GM18868 (cell line): Measurements from ENCODE around the gene CENPM.

Source experiments
- ATAC-seq: cut with Tn5 transposase; IDR thresholded peaks from one replicate; pipeline ENCODE4 v1.9.1; 2021; ENCODE audit warnings: mild to moderate bottlenecking, moderate library complexity; ENCODE audit not compliant: unreplicated experiment

Gene CENPM, protein sequence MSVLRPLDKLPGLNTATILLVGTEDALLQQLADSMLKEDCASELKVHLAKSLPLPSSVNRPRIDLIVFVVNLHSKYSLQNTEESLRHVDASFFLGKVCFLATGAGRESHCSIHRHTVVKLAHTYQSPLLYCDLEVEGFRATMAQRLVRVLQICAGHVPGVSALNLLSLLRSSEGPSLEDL

DNA sequence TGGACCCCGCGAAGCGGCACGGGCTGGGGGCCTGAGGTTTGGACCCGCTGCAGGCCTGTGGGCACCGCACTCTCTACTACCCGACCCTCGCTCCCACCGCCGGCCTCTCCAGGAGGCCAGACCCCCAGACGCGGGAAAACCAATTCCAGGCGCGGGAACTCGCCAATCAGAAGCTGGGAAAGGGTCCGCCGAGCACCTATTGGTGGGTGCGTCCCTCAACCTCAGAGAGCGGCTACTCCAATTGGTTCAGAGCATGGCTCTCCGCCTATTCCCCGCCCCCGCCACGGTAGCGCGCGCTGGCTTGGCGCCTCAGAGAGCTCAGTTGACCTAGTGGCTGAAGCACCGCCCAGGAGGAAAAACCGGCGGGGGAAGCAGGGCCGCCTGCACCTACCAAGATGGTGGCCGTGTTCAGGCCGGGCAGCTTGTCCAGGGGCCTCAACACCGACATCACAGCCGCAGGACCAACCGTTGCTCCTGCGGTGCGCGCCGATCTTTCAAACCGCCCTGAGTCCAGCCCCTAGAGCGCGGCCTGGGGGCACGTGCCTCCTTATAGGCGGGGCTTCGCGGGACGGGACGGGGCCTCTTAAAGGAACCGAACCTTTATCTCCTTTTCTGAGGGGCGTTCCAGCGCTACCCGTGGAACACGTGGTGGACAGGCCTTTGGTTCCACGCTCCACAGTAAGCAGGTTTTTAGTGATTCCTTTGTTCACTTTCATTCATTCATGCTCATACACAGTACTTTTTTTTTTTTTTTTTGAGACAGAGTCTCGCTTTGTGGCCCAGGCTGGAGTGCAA lies at the start of gene CENPM:
TSS of gene CENPM (minus strand) at position 524 of the 795 bp plus-strand sequence. CDS start at position 448, 76 bp downstream.
- ATAC-seq, result peak; percentile 74

- ATAC-seq, result no peak
Measured at GRCh38 chr22:41995211-41995610, 48.3 kb upstream of the CENPM start.

GRCh38 chr22:41992496-41992895 lies 45.5 kb upstream of the CENPM start:
- no peak for ATAC-seq

DNA sequence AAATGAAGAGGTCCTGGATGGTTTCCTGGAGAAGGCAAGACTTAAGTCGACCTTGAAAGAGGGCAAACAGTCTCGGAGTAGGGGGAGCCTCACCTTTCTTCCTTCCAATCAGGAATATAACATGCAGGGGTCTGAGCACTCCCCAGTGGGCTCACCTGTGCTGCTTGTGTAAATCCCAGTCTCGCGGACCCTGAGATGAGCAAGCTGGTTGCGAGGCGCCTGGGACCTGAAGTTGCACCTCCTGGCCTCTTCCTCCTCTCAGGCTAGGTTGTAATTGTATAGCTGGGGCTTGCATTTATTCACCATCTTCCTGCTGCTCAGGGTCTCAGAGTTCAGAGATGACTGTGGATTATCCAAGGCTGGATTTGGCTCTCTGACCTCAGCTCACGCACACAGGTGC lies 44.2 kb upstream of the CENPM start:
- ATAC-seq, result no peak

- ATAC-seq, result no peak
Measured at GRCh38 chr22:41989246-41989645, 42.3 kb upstream of the CENPM start.

GRCh38 chr22:41987276-41987675 lies 40.3 kb upstream of the CENPM start:
- no peak for ATAC-seq

DNA sequence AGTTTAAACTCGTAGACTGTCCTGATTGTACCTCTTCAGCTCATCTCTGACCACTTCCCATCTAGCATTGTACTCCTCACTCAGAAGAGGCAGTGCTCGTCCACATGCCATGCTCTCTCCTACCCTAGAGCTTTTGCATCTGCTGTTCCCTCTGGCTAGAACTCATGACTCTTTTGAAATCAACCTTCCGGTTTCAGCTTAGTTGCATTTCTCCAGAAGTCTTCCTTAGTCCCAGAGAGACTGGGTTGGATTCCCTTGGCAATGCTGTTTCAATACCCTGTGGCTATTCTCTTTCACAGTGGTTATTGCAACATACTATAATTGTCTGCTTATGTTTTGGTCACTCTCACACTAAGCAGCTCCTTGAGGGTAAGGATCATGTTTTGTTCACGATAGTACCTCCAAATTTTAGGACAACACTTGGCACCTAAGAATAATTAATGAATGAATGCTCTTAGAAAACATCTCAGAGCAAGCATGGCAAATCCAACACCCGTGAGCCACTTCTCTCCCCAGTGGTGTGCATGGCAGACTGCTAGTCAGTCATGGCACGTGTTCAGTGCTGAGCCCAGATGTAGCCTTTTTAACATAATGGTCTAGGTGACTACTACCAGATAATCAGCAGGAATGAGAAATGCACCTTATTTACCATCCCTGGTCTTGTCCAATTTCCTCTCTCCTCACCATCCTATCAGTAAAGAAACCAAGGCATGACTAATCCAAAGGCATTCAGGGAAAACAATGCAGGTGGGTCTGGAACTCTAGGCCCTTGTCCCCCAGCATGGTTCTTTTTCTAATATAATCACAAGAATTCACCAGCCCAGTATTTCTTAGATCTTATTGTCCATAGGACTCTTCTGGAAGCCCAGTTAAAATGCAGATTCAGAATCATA lies 36.8 kb upstream of the CENPM start:
- ATAC-seq, result no peak

DNA sequence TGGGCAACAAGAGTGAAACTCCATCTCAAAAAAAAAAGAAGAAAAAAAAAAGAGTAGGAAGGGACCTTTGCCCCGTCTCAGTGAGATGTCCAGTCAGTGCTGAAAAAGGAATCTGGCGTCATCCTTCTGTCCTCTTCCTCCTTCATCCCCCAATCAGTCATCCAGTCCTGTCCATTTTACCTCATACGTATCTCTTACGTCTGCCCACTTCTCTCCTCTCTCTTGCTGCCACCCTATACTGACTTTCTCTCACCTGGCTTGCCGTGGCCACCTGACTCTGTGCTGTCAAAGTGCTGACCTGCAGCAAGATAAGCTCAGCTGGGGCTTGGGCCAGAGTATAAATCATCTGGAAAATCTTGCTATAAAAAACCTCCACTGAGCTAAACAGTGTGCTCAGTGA lies 35.9 kb upstream of the CENPM start:
- no peak for ATAC-seq

DNA sequence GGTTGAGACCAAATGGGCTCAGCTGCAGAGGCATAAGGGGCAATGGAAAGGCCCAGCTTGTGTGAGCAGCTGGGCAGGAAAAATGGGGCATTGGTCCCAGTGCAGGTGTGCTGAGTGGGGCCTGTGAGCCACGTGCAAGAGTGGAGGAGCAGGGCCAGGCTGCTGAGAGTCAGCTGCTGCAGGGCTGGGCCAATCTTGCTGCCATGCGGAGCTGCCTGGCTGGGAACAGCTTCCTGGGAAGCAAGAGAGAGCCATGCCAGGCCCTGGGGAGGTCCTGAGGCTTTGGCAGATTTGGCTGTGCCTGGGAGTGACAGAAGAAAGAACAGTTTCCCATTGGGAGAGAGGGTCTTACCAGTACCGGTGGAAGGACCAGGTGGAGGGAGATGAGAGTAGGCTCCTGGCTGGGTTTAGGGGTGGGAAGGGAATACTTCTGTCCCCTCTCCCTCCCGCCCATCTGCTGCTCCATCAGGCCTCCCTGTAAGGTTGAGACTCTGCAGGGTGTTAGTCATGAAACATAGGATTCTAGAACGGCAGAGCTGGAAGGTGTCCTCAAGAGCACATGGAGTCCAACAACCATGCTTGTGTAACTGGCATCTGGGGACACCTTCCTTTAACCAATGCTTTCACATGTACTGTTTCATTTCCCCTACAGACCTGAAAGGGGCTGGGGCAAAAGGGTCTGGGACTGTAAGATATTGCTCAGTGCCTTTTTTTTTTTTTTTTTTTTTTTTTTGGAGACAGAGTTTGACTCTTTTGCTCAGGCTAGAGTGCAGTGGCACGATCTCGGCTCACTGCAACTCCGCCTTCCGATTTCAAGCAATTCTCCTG lies 32.7 kb upstream of the CENPM start:
- no peak for ATAC-seq

DNA sequence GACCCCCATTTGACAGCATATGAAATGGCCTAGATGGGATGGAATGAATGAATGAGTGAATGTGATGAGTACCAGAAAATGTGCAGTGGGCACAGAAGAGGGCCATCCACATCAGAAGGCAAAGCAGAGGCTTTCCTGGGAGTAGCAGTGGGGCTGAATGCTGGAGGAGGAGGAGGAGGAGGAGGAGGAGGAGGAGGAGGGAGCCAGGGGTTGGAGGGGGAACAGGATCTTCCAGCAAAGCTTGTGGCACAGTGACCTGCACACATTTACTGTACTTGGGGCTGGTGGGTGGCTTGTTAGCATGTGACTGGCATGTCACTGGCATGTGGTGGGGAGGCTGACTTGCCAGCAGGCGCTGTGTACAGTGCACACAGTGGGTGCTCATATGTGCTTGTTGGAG lies 31.8 kb upstream of the CENPM start:
- ATAC-seq, result no peak

DNA sequence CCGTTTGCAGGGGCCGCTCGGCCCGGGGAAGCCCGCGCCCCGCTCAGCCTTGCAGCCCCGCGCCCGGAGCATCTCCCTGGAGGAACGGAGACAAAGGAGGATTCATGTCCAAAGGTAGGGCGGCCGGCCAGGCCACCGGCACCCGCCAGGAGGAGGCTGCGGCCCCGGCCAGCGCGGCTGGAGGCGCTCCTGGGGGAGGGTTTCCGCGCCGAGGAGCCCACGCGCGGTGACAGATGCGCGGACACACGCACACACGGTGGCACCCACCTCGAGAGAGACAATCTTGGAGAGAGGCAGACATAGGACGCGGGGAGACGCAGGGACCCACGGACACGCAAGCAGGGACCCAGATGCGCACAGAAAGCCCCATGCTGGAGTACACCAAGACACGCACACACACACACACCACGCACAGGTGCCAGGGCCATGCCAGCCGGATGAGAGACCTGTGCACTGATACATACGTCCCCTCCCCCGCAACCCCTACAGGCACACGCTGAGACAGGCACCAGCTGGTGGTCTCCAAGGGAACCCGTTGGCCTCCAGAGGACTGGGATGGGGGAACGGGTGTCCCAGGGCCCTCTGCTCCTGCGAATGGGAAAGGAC lies 30.1 kb upstream of the CENPM start:
- no peak for ATAC-seq

GRCh38 chr22:41976070-41976901 lies 29.3 kb upstream of the CENPM start:
- ATAC-seq, result no peak

GRCh38 chr22:41975299-41976069 lies 28.5 kb upstream of the CENPM start:
- ATAC-seq, result no peak

GRCh38 chr22:41974691-41975290 lies 27.8 kb upstream of the CENPM start:
- ATAC-seq, result no peak

- ATAC-seq, result no peak
Measured at GRCh38 chr22:41971431-41971830, 24.5 kb upstream of the CENPM start.

DNA sequence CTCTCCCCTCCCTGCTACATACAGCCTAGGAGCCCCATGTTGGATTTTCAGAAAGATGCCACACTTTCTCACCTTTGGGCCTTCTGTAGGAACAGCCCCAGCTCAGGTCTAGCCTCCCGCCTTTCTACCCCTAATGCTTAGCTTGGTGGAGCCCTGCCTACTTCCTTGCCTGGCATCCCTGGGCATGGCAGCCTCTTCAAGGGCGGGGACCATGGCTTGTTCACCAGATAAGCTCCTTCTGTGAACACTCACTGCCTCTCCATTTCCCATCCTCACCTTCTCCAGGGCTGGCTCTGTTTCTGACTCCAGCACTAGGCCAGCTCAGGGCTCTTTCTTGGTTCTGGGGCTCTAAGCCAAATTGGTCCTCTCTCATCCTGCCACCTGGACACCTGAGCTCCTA lies 23.6 kb upstream of the CENPM start:
- no peak for ATAC-seq

- no peak for ATAC-seq
Measured at GRCh38 chr22:41969110-41969646, 22.2 kb upstream of the CENPM start, which contains the start of gene SEPTIN3. SEPTIN3 (plus strand) TSS chr22:41969443; CDS start chr22:41971493, 2,050 bp downstream.

DNA sequence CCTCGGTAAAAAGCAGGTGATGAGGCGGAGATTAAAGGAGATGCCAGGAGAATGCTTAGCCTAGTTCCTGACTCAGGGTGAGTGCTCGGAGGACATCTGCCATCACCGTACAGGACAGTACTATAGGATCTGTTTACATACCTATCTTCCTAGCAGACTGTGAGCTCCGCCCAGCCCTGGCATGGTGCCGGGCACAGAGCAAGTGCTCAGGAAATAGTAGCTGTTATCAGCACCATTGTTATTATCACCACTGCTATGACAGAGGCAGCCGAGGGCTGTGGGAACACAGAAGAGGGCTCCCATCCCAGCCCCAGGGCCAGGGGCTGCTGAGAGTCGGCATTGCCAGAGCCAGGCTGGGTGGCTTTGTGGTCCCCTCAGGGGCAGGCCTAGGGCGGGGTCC lies 21.6 kb upstream of the CENPM start:
- ATAC-seq, result no peak
